Neural crest cell (in vitro differentiated cells): ENCODE data around the gene MTUS2. TPM values are rescaled to one million over a fixed set of nuclear protein-coding genes. Genes with fewer than 3 reads are reported as not detected.

Source experiments
- DNase-seq: peaks from one replicate; pipeline ENCODE4 v3.0.0; 2021; ENCODE audit warnings: low read depth, mixed read lengths, low spot score
- H3K27ac Mint-ChIP-seq: one replicate; pipeline ENCODE4 v1.8.0; 2021; ENCODE audit warnings: mild to moderate bottlenecking, mixed read lengths; ENCODE audit not compliant: unreplicated experiment
- H3K27me3 Mint-ChIP-seq: 2 replicates; pipeline ENCODE4 v1.8.0; 2021; ENCODE audit warnings: low read depth, mild to moderate bottlenecking, mixed read lengths
- H3K36me3 Mint-ChIP-seq: 2 replicates; pipeline ENCODE4 v1.8.0; 2021; ENCODE audit warnings: low read depth, mild to moderate bottlenecking, mixed read lengths
- H3K4me1 Mint-ChIP-seq: 2 replicates; pipeline ENCODE4 v1.8.0; 2021; ENCODE audit warnings: mixed read lengths
- H3K4me3 Mint-ChIP-seq: one replicate; pipeline ENCODE4 v1.8.0; 2021; ENCODE audit warnings: mild to moderate bottlenecking, mixed read lengths
- H3K9me3 Mint-ChIP-seq: 2 replicates; pipeline ENCODE4 v1.8.0; 2021; ENCODE audit warnings: mixed read lengths
- total RNA-seq: library from RNA; stranded (reverse); gene quantifications from 2 replicates; pipeline ENCODE4 v1.2.1, GENCODE V29; 2021
- TF ChIP-seq, protein P1 (sequence below): fragments of 200-600 bp; sonication (generic); conservative IDR thresholded peaks from 2 replicates; pipeline ENCODE4 v1.5.0; 2021; ENCODE audit warnings: antibody characterized with exemption, mild to moderate bottlenecking

The MTUS2 gene
- total RNA-seq, 1 donor from 2014 or later = 0.91 TPM

DNA sequence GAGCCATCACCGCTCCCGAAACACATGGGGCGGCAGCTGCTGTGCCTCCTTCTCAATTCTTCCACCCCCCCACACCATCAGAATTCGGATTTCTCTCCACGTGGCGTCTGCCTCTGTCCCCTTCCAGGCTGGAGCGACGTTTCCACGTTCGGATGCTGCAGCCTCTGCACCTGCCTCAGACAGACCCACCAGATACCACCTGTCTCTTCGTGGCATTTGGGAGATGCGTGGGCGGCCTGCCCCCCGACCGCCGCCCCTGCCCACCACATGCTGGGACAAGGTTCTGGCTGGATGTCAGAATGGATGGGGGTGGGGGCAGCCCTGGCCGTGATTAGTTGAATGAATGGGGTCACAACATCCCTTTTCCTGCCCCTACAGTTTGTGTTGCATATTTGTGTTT is 685.4 kb downstream of the MTUS2 start:
- H3K27ac Mint-ChIP-seq = no peak overlapping the region

DNA sequence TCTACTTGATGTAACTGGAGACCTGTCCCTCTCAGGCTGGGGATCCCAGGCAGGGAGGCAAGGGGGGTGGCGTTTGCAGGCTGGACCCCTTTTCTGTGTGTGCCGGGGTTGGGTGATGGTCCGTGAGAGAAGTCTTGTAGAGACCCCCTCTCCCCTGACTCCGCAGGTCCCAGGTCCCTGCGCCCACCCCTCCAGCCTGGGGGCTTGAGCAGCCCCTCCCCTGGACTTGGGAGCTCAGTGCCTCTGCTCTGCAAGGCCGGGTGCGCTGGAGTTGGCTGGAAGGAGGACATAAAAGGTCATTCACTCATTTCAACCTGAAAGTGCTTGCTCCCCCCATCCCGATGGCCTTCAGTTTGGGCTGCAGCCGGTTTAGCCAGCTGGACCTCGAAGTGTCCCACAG is 685.8 kb downstream of the MTUS2 start:
- Mint-ChIP-seq H3K36me3 (no peaks in the 10 kb centered on the region), H3K27me3 (peaks cover 6% of the 10 kb centered on the region), H3K27ac (no peak overlapping the region), H3K4me1 (peaks cover 15% of the 10 kb centered on the region), H3K9me3 (no peaks in the 10 kb centered on the region), H3K4me3 (no peak overlapping the region)
- DNase-seq = no peak
- TF ChIP-seq, protein P1, sequence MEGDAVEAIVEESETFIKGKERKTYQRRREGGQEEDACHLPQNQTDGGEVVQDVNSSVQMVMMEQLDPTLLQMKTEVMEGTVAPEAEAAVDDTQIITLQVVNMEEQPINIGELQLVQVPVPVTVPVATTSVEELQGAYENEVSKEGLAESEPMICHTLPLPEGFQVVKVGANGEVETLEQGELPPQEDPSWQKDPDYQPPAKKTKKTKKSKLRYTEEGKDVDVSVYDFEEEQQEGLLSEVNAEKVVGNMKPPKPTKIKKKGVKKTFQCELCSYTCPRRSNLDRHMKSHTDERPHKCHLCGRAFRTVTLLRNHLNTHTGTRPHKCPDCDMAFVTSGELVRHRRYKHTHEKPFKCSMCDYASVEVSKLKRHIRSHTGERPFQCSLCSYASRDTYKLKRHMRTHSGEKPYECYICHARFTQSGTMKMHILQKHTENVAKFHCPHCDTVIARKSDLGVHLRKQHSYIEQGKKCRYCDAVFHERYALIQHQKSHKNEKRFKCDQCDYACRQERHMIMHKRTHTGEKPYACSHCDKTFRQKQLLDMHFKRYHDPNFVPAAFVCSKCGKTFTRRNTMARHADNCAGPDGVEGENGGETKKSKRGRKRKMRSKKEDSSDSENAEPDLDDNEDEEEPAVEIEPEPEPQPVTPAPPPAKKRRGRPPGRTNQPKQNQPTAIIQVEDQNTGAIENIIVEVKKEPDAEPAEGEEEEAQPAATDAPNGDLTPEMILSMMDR = no peak

More for the DNA sequence above, 685.4 kb downstream of the MTUS2 start:
- TF ChIP-seq, protein P1 = no peak
- no peaks in the 10 kb centered on the region for H3K36me3 Mint-ChIP-seq
- H3K4me1 Mint-ChIP-seq = peaks cover 15% of the 10 kb centered on the region
- DNase-seq = no peak
- no peak overlapping the region for H3K4me3 Mint-ChIP-seq
- no peaks in the 10 kb centered on the region for H3K9me3 Mint-ChIP-seq
- H3K27me3 Mint-ChIP-seq = peaks cover 6% of the 10 kb centered on the region

DNA sequence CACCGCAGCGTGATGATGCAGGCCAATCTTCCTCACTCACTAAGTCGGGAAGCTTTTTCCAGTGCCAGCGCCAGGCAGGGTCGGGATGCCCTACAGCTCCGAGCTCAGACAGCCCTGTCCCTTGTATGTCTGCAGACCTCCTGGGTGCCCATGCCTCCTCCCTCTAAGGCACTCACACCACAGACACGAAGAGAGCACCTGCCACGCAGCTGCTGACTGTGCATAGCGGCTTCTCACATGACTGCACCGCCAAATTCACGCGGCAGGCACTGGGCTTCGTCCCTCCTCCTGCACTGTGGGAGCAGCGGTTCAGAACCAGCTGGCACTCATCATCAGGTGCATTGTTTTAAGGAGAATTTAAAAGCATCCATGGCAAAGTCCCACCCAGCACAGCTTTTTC is 687.2 kb downstream of the MTUS2 start:
- Mint-ChIP-seq H3K36me3 (no peaks in the 10 kb centered on the region), H3K27ac (no peak overlapping the region), H3K4me3 (no peak overlapping the region), H3K9me3 (no peaks in the 10 kb centered on the region), H3K27me3 (peaks cover 6% of the 10 kb centered on the region), H3K4me1 (peaks cover 15% of the 10 kb centered on the region)
- no peak for DNase-seq
- TF ChIP-seq, protein P1 = no peak

DNA sequence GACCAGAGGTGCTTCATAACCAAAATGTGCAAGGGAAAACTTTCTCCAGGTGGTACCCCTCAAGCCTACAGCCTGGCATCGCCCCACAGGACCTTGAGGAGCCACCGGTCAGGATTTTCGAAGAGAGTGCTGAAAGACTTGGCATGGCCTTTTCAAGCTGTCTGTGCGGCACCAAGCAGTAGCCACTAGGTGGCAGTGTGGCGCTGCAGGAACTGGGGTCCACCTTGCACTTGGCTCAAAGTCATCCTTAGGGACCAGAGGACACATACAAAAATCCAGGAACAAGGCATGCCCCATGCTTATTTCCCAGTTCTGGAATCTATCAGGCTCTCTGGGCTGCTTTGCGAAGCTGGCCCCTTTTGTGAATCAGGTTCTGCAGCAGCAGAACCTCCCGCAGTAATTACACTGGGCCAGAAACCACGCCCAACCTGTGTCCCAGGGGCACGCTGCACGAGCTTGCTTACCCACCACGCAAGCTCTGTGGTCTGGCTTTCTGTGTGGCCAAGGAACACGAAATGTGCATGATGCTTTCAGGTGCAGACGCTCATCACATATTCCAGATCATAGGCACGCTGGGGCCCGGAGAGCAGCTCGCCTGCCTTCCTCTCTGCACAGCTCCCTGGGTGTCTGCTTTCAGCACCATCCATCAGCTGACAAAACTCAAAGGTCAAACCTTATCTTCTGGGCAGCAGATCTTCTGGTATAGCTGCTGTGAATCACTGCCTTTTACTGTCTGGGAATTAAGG is 688.2 kb downstream of the MTUS2 start:
- Mint-ChIP-seq H3K27ac (no peak overlapping the region), H3K4me3 (no peak overlapping the region)

DNA sequence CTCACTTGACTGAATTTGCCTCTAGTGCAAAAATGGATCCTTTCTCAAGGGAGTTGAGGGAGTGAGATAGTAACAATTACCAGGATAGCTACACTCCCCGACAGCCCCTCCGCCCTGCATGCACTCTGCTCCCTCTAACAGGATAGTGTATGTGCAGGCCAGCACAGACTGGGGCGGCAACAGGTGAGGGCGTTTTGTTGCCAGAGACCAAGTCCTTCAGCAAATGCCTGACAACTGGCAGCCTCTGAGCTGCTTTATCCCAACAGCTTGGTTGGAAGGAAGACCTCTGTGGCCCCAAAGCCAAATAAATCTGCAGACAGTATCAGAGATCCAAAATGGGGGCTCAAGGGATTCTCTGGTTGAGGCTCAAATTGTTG is 688.7 kb downstream of the MTUS2 start:
- no peaks in the 10 kb centered on the region for H3K9me3 Mint-ChIP-seq
- peak overlapping the region; percentile 39 for H3K27ac Mint-ChIP-seq
- H3K27me3 Mint-ChIP-seq = no peaks in the 10 kb centered on the region
- peaks cover 3% of the 10 kb centered on the region for H3K36me3 Mint-ChIP-seq
- H3K4me1 Mint-ChIP-seq = peaks cover 2% of the 10 kb centered on the region
- H3K4me3 Mint-ChIP-seq = no peak overlapping the region
- no peak for DNase-seq
- TF ChIP-seq, protein P1 = no peak

More for the DNA sequence above, 688.2 kb downstream of the MTUS2 start:
- peaks cover under 1% of the 10 kb centered on the region for H3K36me3 Mint-ChIP-seq
- TF ChIP-seq, protein P1 = peak; percentile 99
- peak; percentile 91 for DNase-seq
- peaks cover 8% of the 10 kb centered on the region for H3K4me1 Mint-ChIP-seq
- H3K9me3 Mint-ChIP-seq = no peaks in the 10 kb centered on the region
- H3K27me3 Mint-ChIP-seq = peaks cover 3% of the 10 kb centered on the region
